HL-60 (cell line): ENCODE measurements around the gene WDR37.

Source experiments
- DNase-seq, 2 experiments: peaks; one replicate each; pipeline ENCODE4 v3.0.0-alpha.2; 2010 to 2020; ENCODE audit warnings: low read depth in 1 of 2, low spot score in 1 of 2
- H3K27ac ChIP-seq: fragments of 250-450 bp; sonication (Bioruptor Pico); replicated peaks from 2 replicates; pipeline ENCODE4 v1.5.1; 2020; ENCODE audit warnings: mild to moderate bottlenecking, moderate library complexity
- H3K27me3 ChIP-seq: fragments of 250-450 bp; sonication (Bioruptor Pico); 2 replicates; pipeline ENCODE4 v1.5.1; 2021; ENCODE audit warnings: mild to moderate bottlenecking, moderate library complexity; ENCODE audit not compliant: insufficient read depth, poor library complexity, severe bottlenecking
- H3K4me3 ChIP-seq: replicated peaks from 2 replicates; pipeline ENCODE4 v1.5.1; 2011; ENCODE audit warnings: mild to moderate bottlenecking, control low read depth, low read length; ENCODE audit not compliant: insufficient read depth
- GABPA ChIP-seq: IDR thresholded peaks from 2 replicates; pipeline ENCODE4 v1.6.1; 2012; ENCODE audit warnings: low read depth
- POLR2AphosphoS5 ChIP-seq: IDR thresholded peaks from 2 replicates; pipeline ENCODE4 v1.6.1; 2012; ENCODE audit warnings: low read depth
- SPI1 ChIP-seq: IDR thresholded peaks from 2 replicates; pipeline ENCODE4 v1.6.1; 2012; ENCODE audit warnings: low read depth, mild to moderate bottlenecking, borderline replicate concordance
- TF ChIP-seq, protein P1 (sequence below): IDR thresholded peaks from 2 replicates; pipeline ENCODE4 v1.6.1; 2012; ENCODE audit warnings: low read depth; ENCODE audit not compliant: insufficient replicate concordance
- TF ChIP-seq, protein P2 (sequence below): IDR thresholded peaks from one replicate; pipeline ENCODE4 v1.5.1; 2011; ENCODE audit warnings: low read length, control low read depth, inconsistent platforms; ENCODE audit not compliant: insufficient read depth

WDR37 gene

GRCh38 chr10:1097436-1097835 is 41.3 kb downstream of the WDR37 start:
- no peak for DNase-seq
- TF ChIP-seq SPI1 (no peak), POLR2AphosphoS5 (no peak), GABPA (no peak)
- TF ChIP-seq, protein P1, sequence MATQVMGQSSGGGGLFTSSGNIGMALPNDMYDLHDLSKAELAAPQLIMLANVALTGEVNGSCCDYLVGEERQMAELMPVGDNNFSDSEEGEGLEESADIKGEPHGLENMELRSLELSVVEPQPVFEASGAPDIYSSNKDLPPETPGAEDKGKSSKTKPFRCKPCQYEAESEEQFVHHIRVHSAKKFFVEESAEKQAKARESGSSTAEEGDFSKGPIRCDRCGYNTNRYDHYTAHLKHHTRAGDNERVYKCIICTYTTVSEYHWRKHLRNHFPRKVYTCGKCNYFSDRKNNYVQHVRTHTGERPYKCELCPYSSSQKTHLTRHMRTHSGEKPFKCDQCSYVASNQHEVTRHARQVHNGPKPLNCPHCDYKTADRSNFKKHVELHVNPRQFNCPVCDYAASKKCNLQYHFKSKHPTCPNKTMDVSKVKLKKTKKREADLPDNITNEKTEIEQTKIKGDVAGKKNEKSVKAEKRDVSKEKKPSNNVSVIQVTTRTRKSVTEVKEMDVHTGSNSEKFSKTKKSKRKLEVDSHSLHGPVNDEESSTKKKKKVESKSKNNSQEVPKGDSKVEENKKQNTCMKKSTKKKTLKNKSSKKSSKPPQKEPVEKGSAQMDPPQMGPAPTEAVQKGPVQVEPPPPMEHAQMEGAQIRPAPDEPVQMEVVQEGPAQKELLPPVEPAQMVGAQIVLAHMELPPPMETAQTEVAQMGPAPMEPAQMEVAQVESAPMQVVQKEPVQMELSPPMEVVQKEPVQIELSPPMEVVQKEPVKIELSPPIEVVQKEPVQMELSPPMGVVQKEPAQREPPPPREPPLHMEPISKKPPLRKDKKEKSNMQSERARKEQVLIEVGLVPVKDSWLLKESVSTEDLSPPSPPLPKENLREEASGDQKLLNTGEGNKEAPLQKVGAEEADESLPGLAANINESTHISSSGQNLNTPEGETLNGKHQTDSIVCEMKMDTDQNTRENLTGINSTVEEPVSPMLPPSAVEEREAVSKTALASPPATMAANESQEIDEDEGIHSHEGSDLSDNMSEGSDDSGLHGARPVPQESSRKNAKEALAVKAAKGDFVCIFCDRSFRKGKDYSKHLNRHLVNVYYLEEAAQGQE, result no peak
- TF ChIP-seq, protein P2, sequence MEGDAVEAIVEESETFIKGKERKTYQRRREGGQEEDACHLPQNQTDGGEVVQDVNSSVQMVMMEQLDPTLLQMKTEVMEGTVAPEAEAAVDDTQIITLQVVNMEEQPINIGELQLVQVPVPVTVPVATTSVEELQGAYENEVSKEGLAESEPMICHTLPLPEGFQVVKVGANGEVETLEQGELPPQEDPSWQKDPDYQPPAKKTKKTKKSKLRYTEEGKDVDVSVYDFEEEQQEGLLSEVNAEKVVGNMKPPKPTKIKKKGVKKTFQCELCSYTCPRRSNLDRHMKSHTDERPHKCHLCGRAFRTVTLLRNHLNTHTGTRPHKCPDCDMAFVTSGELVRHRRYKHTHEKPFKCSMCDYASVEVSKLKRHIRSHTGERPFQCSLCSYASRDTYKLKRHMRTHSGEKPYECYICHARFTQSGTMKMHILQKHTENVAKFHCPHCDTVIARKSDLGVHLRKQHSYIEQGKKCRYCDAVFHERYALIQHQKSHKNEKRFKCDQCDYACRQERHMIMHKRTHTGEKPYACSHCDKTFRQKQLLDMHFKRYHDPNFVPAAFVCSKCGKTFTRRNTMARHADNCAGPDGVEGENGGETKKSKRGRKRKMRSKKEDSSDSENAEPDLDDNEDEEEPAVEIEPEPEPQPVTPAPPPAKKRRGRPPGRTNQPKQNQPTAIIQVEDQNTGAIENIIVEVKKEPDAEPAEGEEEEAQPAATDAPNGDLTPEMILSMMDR, result no peak
- Histone ChIP-seq H3K27me3 (no peaks in the 10 kb centered on the region), H3K27ac (no peak overlapping the region), H3K4me3 (no peak overlapping the region)

DNA sequence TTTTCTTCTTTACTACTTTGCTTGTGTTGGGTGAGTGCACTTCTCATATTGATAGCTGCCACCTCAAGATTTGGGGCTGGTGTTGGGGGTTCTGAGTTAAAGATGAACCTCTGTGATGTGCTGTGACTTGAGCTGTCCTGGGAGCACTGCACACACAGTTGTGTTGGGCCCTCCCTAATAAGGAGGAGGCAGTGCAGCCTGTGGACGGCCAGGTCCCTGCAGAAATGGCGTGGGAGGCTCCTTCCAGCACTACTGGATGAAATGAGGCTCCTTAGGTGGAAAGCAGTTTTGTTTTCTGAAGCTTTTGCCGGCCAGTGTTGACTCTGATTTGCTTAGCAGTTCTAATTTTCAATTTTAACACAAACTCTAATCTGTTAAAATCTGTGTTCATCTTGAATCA is 44.0 kb downstream of the WDR37 start:
- TF ChIP-seq SPI1 (no peak), POLR2AphosphoS5 (no peak), GABPA (no peak)
- TF ChIP-seq, protein P2, result no peak
- TF ChIP-seq, protein P1, result no peak
- H3K27ac ChIP-seq, result no peak overlapping the region
- H3K27me3 ChIP-seq, result no peaks in the 10 kb centered on the region
- no peak overlapping the region for H3K4me3 ChIP-seq
- DNase-seq, result no peak

GRCh38 chr10:1100691-1101368 is 44.6 kb downstream of the WDR37 start:
- H3K4me3 ChIP-seq, result no peak overlapping the region
- H3K27ac ChIP-seq, result no peak overlapping the region
- H3K27me3 ChIP-seq, result no peaks in the 10 kb centered on the region
- DNase-seq, result no peak
- TF ChIP-seq POLR2AphosphoS5, result no peak
- no peak for TF ChIP-seq SPI1
- TF ChIP-seq, protein P2, result no peak
- TF ChIP-seq GABPA, result no peak
- TF ChIP-seq, protein P1, result no peak
